HCT116 (cell line): Measurements from ENCODE around the gene MT1X.

Source experiments
- CTCF ChIP-seq, 3 experiments: fragments of 200-600 bp in 1 of 3; sonication (generic) in 1 of 3; IDR thresholded peaks in 2 of 3; conservative IDR thresholded peaks in 1 of 3; 2 replicates each; pipeline ENCODE4 v1.5.1; 2012 to 2017; ENCODE audit warnings: low read depth in 2 of 3, low read length in 2 of 3, antibody characterized with exemption in 1 of 3, borderline replicate concordance in 1 of 3, control low read depth in 1 of 3, mild to moderate bottlenecking in 1 of 3, mixed read lengths in 1 of 3, mixed run types in 1 of 3, moderate library complexity in 1 of 3; ENCODE audit not compliant: insufficient read depth in 1 of 3
- EGR1 ChIP-seq: IDR thresholded peaks from 2 replicates; pipeline ENCODE4 v1.6.1; 2012; ENCODE audit warnings: low read depth
- ELF1 ChIP-seq: IDR thresholded peaks from 2 replicates; pipeline ENCODE4 v1.6.1; 2012; ENCODE audit warnings: low read depth, borderline replicate concordance
- EZH2phosphoT487 ChIP-seq: fragments of 200-600 bp; IDR thresholded peaks from 2 replicates; pipeline ENCODE4 v1.6.1; 2018; ENCODE audit warnings: antibody characterized with exemption, borderline replicate concordance
- MAX ChIP-seq: IDR thresholded peaks from 2 replicates; pipeline ENCODE4 v1.6.1; 2012
- POLR2A ChIP-seq: IDR thresholded peaks from 2 replicates; pipeline ENCODE4 v1.7.0; 2011; ENCODE audit warnings: borderline replicate concordance; ENCODE audit not compliant: insufficient read depth, insufficient read length; ENCODE audit errors: extremely low read depth
- POLR2AphosphoS5 ChIP-seq: IDR thresholded peaks from 2 replicates; pipeline ENCODE4 v1.6.1; 2011; ENCODE audit warnings: mild to moderate bottlenecking, low read depth, low read length, moderate library complexity
- RAD21 ChIP-seq: IDR thresholded peaks from 2 replicates; pipeline ENCODE4 v1.6.1; 2012; ENCODE audit warnings: low read depth, mild to moderate bottlenecking
- REST ChIP-seq: IDR thresholded peaks from 2 replicates; pipeline ENCODE4 v1.6.1; 2012; ENCODE audit warnings: low read depth
- ZNF274 ChIP-seq: fragments of 200-500 bp; sonication (Bioruptor generic); IDR thresholded peaks from 2 replicates; pipeline ENCODE4 v1.6.1; 2014; ENCODE audit warnings: mild to moderate bottlenecking, low read depth, low read length, inconsistent platforms

GRCh38 chr16:56713794-56714193 is 31.5 kb downstream of the MT1X start:
- TF ChIP-seq POLR2AphosphoS5 (no peak), CTCF (IDR thresholded peaks at IDR 0.05 in 2 of 3, conservative IDR thresholded peaks at IDR 0.05 in 1 of 3; ENCODE audit: borderline replicate concordance in 1 of 3, insufficient read depth in 1 of 3, low read depth in 2 of 3, low read length in 2 of 3) (no peak), EZH2phosphoT487 (no peak), RAD21 (no peak), ZNF274 (no peak), REST (no peak), EGR1 (no peak), ELF1 (no peak), POLR2A (no peak), MAX (no peak)
